ENCODE results near the gene SKAP1. TPM values are rescaled to one million over a fixed set of nuclear protein-coding genes. Genes with fewer than 3 reads are reported as not detected.

Gene SKAP1
- total and polyA plus RNA-seq, 4 donors = 1.4 to 4.9 (median 2.5) TPM

GRCh38 chr17:48123111-48123510 is 306.9 kb downstream of the SKAP1 start:
- Histone ChIP-seq H3K27ac (ENCODE audit: low read depth in 1 of 2, low read length in 1 of 2) (no peak overlapping the region), H3K4me3 (no peak overlapping the region), H3K36me3 (ENCODE audit: control insufficient read depth in 4 of 4, insufficient read depth in 4 of 4, low read length in 4 of 4) (peaks cover 14 to 43% (median 26%) of the 10 kb centered on the region in 4 donors), H3K27me3 (ENCODE audit: control insufficient read depth in 3 of 3, insufficient read depth in 3 of 3, low read length in 2 of 3) (no peaks in the 10 kb centered on the region), H3K9me3 (ENCODE audit: control insufficient read depth in 4 of 4, insufficient read depth in 3 of 4, low read length in 3 of 4) (no peaks in the 10 kb centered on the region), H3K9ac (ENCODE audit: insufficient read depth in 1 of 2, low read length in 2 of 2) (no peak overlapping the region), H3K4me1 (ENCODE audit: control insufficient read depth in 5 of 5, insufficient read depth in 5 of 5, low read length in 5 of 5) (no peaks in the 10 kb centered on the region)
- 90 to 91% methylated on average over 6 of the region's 6 CpGs for WGBS, 2 donors
- TF ChIP-seq CTCF (IDR thresholded peaks at IDR 0.05; ENCODE audit: control extremely low read depth, extremely low read depth) = no peak
- no peak for ATAC-seq (ENCODE audit: insufficient read depth, low FRiP score)
- no peak for DNase-seq

GRCh38 chr17:48122665-48123045 is 307.4 kb downstream of the SKAP1 start:
- H3K27me3 ChIP-seq (ENCODE audit: control insufficient read depth in 3 of 3, insufficient read depth in 3 of 3, low read length in 2 of 3) = no peaks in the 10 kb centered on the region
- H3K4me3 ChIP-seq = no peak overlapping the region
- TF ChIP-seq CTCF (IDR thresholded peaks at IDR 0.05; ENCODE audit: control extremely low read depth, extremely low read depth) = no peak
- WGBS, 2 donors = 94 to 99% methylated on average over 3 of the region's 3 CpGs
- H3K27ac ChIP-seq (ENCODE audit: low read depth in 1 of 2, low read length in 1 of 2) = no peak overlapping the region
- no peaks in the 10 kb centered on the region for H3K9me3 ChIP-seq (ENCODE audit: control insufficient read depth in 4 of 4, insufficient read depth in 3 of 4, low read length in 3 of 4)
- peaks cover 14 to 45% (median 26%) of the 10 kb centered on the region in 4 donors for H3K36me3 ChIP-seq (ENCODE audit: control insufficient read depth in 4 of 4, insufficient read depth in 4 of 4, low read length in 4 of 4)
- DNase-seq (no peak), ATAC-seq (ENCODE audit: insufficient read depth, low FRiP score) (no peak)
- no peaks in the 10 kb centered on the region for H3K4me1 ChIP-seq (ENCODE audit: control insufficient read depth in 5 of 5, insufficient read depth in 5 of 5, low read length in 5 of 5)
- H3K9ac ChIP-seq (ENCODE audit: insufficient read depth in 1 of 2, low read length in 2 of 2) = no peak overlapping the region

- DNase-seq (no peak), ATAC-seq (ENCODE audit: insufficient read depth, low FRiP score) (no peak)
- Histone ChIP-seq H3K4me3 (no peak overlapping the region), H3K4me1 (ENCODE audit: control insufficient read depth in 5 of 5, insufficient read depth in 5 of 5, low read length in 5 of 5) (no peaks in the 10 kb centered on the region), H3K27me3 (ENCODE audit: control insufficient read depth in 3 of 3, insufficient read depth in 3 of 3, low read length in 2 of 3) (no peaks in the 10 kb centered on the region), H3K9ac (ENCODE audit: insufficient read depth in 1 of 2, low read length in 2 of 2) (no peak overlapping the region), H3K9me3 (ENCODE audit: control insufficient read depth in 4 of 4, insufficient read depth in 3 of 4, low read length in 3 of 4) (no peaks in the 10 kb centered on the region), H3K36me3 (ENCODE audit: control insufficient read depth in 4 of 4, insufficient read depth in 4 of 4, low read length in 4 of 4) (peaks cover 14 to 45% (median 26%) of the 10 kb centered on the region in 4 donors), H3K27ac (ENCODE audit: low read depth in 1 of 2, low read length in 1 of 2) (no peak overlapping the region)
- WGBS, 2 donors = 85 to 94% methylated on average over 9 of the region's 9 CpGs
- TF ChIP-seq CTCF (IDR thresholded peaks at IDR 0.05; ENCODE audit: control extremely low read depth, extremely low read depth) = no peak
Measured at GRCh38 chr17:48121923-48122664, 307.9 kb downstream of the SKAP1 start.
